ENCODE measurements around the gene NPIPA5.
"Not testable (repeated sequence)": the region's sequence is repeated elsewhere in the genome, so short reads cannot be mapped to it uniquely, and the experiment has no call there.

NPIPA5 gene

GRCh38 chr16:15393025-15393424 is 14.9 kb upstream of the NPIPA5 start:
- not testable (repeated sequence) for DNase-seq (ENCODE audit: low read depth in 2 of 2)

- DNase-seq (ENCODE audit: low read depth in 2 of 2), result not testable (repeated sequence)
Measured at GRCh38 chr16:15389916-15390315, 11.8 kb upstream of the NPIPA5 start.

GRCh38 chr16:15388060-15388459 is 10.0 kb upstream of the NPIPA5 start:
- not testable (repeated sequence) for DNase-seq (ENCODE audit: low read depth in 2 of 2)

GRCh38 chr16:15382810-15383209 is 4.7 kb upstream of the NPIPA5 start:
- not testable (repeated sequence) for DNase-seq (ENCODE audit: low read depth in 2 of 2)

- DNase-seq (ENCODE audit: low read depth in 2 of 2), result not testable (repeated sequence)
Measured at GRCh38 chr16:15357495-15357894, 20.6 kb downstream of the NPIPA5 start.

GRCh38 chr16:15354846-15355245 is 23.2 kb downstream of the NPIPA5 start:
- not testable (repeated sequence) for DNase-seq (ENCODE audit: low read depth in 2 of 2)

GRCh38 chr16:15352852-15353251 is 25.2 kb downstream of the NPIPA5 start:
- not testable (repeated sequence) for DNase-seq (ENCODE audit: low read depth in 2 of 2)

GRCh38 chr16:15351745-15352144 is 26.3 kb downstream of the NPIPA5 start:
- not testable (repeated sequence) for DNase-seq (ENCODE audit: low read depth in 2 of 2)

- not testable (repeated sequence) for DNase-seq (ENCODE audit: low read depth in 2 of 2)
Measured at GRCh38 chr16:15351251-15351650, 26.8 kb downstream of the NPIPA5 start.

GRCh38 chr16:15348721-15349120 is 29.4 kb downstream of the NPIPA5 start:
- not testable (repeated sequence) for DNase-seq (ENCODE audit: low read depth in 2 of 2)

GRCh38 chr16:15342337-15342736 is 35.8 kb downstream of the NPIPA5 start:
- DNase-seq (ENCODE audit: low read depth in 2 of 2), result not testable (repeated sequence)

- DNase-seq (ENCODE audit: low read depth in 2 of 2), result not testable (repeated sequence)
Measured at GRCh38 chr16:15338986-15339385, 39.1 kb downstream of the NPIPA5 start.

- DNase-seq (ENCODE audit: low read depth in 2 of 2), result not testable (repeated sequence)
Measured at GRCh38 chr16:15337974-15338605, 40.0 kb downstream of the NPIPA5 start.

- DNase-seq (ENCODE audit: low read depth in 2 of 2), result not testable (repeated sequence)
Measured at GRCh38 chr16:15335609-15336008, 42.5 kb downstream of the NPIPA5 start.

- DNase-seq (ENCODE audit: low read depth in 2 of 2), result not testable (repeated sequence)
Measured at GRCh38 chr16:15333969-15334368, 44.1 kb downstream of the NPIPA5 start.

GRCh38 chr16:15330978-15331377 is 47.1 kb downstream of the NPIPA5 start:
- not testable (repeated sequence) for DNase-seq (ENCODE audit: low read depth in 2 of 2)

GRCh38 chr16:15324954-15325353 is 53.1 kb downstream of the NPIPA5 start:
- not testable (repeated sequence) for DNase-seq (ENCODE audit: low read depth in 2 of 2)

GRCh38 chr16:15323373-15323772 is 54.7 kb downstream of the NPIPA5 start:
- DNase-seq (ENCODE audit: low read depth in 2 of 2), result not testable (repeated sequence)

GRCh38 chr16:15321221-15321620 is 56.9 kb downstream of the NPIPA5 start:
- not testable (repeated sequence) for DNase-seq (ENCODE audit: low read depth in 2 of 2)

GRCh38 chr16:15314562-15314961 is 63.5 kb downstream of the NPIPA5 start:
- DNase-seq (ENCODE audit: low read depth in 2 of 2), result not testable (repeated sequence)

All from stimulated activated CD8-positive, alpha-beta memory T cell treated with anti-CD3 and anti-CD28 coated beads, Interleukin-2, amount 100 ng/mL, for 48 hours (primary cell).